Brain microvascular endothelial cell (primary cell): ENCODE measurements around the gene MAN1C1.
A peak's percentile ranks its signal among the peaks of the same experiment; 100 is the strongest.

ENCODE experiments used
- DNase-seq: peaks from one replicate; pipeline ENCODE4 v3.0.0-alpha.2; 2020
- H3K27ac ChIP-seq: fragments of 250-450 bp; sonication (Bioruptor Pico); 2 replicates; pipeline ENCODE4 v1.5.1; 2020; ENCODE audit warnings: mild to moderate bottlenecking, moderate library complexity
- H3K27me3 ChIP-seq: fragments of 250-450 bp; sonication (Bioruptor Pico); replicated peaks from 2 replicates; pipeline ENCODE4 v1.5.1; 2020; ENCODE audit warnings: mild to moderate bottlenecking
- H3K36me3 ChIP-seq: fragments of 250-450 bp; sonication (Bioruptor Pico); replicated peaks from 2 replicates; pipeline ENCODE4 v1.5.1; 2020; ENCODE audit warnings: mild to moderate bottlenecking
- H3K4me3 ChIP-seq: 2 replicates; pipeline ENCODE4 v1.5.1; 2011; ENCODE audit warnings: low read depth, mild to moderate bottlenecking, control low read depth, low read length, moderate library complexity
- CTCF ChIP-seq: IDR thresholded peaks from 2 replicates; pipeline ENCODE4 v1.5.1; 2011; ENCODE audit warnings: low read depth, mild to moderate bottlenecking, moderate library complexity, low read length, control low read depth, inconsistent platforms; ENCODE audit errors: missing control alignments
- in situ Hi-C: cut with HindIII; loops from 2 replicates; pipeline ENCODE4 v1.10.0; 2017; ENCODE audit warnings: low sequenced_read_pairs, low pct_ligation_motif_present

Gene MAN1C1

DNA sequence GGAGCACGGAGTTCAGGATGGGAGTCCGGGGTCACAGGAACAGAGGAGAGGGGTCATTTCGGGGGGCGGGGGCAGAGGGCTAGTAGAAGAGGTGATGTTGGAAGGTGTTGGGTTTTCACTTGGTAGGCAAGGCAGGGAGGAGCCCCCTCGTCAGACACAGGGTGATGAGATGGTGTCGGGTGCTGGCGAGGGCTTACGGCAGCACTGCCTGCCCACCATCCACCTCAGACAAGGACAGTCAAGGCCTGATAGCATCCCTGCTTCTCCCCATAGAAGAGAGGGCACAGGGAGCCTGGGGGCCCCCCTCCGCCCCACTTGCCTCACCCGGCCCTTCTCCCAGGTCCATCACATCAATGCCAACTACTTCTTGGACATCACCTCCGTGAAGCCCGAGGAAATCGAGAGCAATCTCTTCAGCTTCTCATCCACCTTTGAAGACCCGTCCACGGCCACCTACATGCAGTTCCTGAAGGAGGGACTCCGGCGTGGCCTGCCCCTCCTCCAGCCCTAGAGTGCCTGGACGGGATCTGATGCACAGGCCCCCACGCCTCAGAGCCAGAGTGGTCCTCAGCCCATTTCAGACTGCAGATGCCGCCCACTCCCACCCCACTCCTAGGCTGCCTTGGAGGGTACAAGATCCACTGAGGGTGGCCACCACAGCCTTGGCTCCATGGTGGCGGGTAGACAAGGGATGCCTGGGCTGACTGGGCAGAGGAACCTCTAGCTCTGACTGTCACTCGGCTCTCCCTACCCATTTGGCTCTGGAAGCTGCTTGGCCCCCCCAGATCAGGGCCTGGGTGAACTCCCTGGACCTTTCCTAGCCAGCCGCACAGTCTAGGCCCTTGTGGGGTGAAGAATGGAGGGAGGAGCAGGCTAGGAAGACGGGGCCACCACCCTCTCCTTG is 198.9 kb downstream of the MAN1C1 start:
- no peak for DNase-seq
- Histone ChIP-seq H3K4me3 (no peak overlapping the region), H3K27me3 (no peaks in the 10 kb centered on the region), H3K27ac (no peak overlapping the region), H3K36me3 (peaks cover 2% of the 10 kb centered on the region)
- in situ Hi-C loops, result no loop called here
- no peak for TF ChIP-seq CTCF

GRCh38 chr1:25816112-25816718 is 199.6 kb downstream of the MAN1C1 start:
- no peak for DNase-seq
- TF ChIP-seq CTCF, result no peak
- H3K27me3 ChIP-seq, result no peaks in the 10 kb centered on the region
- H3K4me3 ChIP-seq, result no peak overlapping the region
- peaks cover 2% of the 10 kb centered on the region for H3K36me3 ChIP-seq
- in situ Hi-C loops, result no loop called here
- H3K27ac ChIP-seq, result no peak overlapping the region

- Histone ChIP-seq H3K36me3 (no peaks in the 10 kb centered on the region), H3K27me3 (no peaks in the 10 kb centered on the region), H3K27ac (no peak overlapping the region), H3K4me3 (no peak overlapping the region)
- in situ Hi-C loops, result no loop called here
- TF ChIP-seq CTCF, result peak; percentile 36
- DNase-seq, result no peak
Observed at GRCh38 chr1:25817840-25818501, 201.4 kb downstream of the MAN1C1 start.

DNA sequence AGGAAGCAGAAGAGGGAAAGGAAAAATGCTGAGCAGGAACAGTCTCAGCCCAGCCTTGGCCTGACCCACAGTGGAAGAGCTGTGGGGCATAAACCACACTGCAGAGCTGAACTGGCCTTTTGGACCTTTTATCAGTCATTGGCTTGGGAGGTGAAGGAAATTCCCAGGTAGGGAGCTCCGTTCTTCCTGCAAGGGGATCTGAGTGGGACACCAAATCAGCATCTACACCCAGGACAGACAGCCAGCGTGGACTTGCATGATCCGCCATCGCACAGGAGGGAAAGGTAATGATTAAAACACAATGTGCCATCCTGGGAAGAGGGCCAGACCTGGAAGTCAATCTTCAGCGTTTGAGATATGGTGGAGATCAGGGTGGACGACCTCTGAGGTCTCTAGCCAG is 202.0 kb downstream of the MAN1C1 start:
- no peak for DNase-seq
- TF ChIP-seq CTCF, result no peak
- H3K36me3 ChIP-seq, result no peaks in the 10 kb centered on the region
- H3K4me3 ChIP-seq, result no peak overlapping the region
- in situ Hi-C loops, result no loop called here
- H3K27me3 ChIP-seq, result no peaks in the 10 kb centered on the region
- no peak overlapping the region for H3K27ac ChIP-seq

- H3K4me3 ChIP-seq, result peak within 1 kb of the TSS; percentile 89
- DNase-seq, result peak; percentile 34
- in situ Hi-C loops, result no loop called here
- H3K27ac ChIP-seq, result peak within 1 kb of the TSS; percentile 74
- no peaks in the 10 kb centered on the region for H3K36me3 ChIP-seq
- TF ChIP-seq CTCF, result no peak
- H3K27me3 ChIP-seq, result no peaks in the 10 kb centered on the region
Observed at GRCh38 chr1:25819491-25820246, 203.1 kb downstream of the MAN1C1 start, which contains the start of gene MTFR1L. TSS of gene MTFR1L (plus strand) at chr1:25819954. CDS start at chr1:25823105, 3,151 bp downstream.
